ENCODE data around the gene MRPL55. TPM values are rescaled to one million over a fixed set of nuclear protein-coding genes. Genes with fewer than 3 reads are reported as not detected.
A peak's percentile ranks its signal among the peaks of the same experiment; 100 is the strongest.

Gene MRPL55
- total RNA-seq = 100 to 1,000 TPM in 1 of 4 donors, 10 to 100 TPM in 3; 23.5 to 125 (median 87.5) TPM

- no peaks in the 10 kb centered on the region for H3K27me3 ChIP-seq
- peaks cover 0 to 5% of the 10 kb centered on the region in 2 donors for H3K36me3 ChIP-seq
- peak; percentile 95 to 97 for DNase-seq
- H3K4me3 ChIP-seq (replicated peaks in 1 of 3) = peak within 1 kb of the TSS; percentile 57 to 96 (median 66)
- H3K27ac ChIP-seq = peak within 1 kb of the TSS; percentile 80 to 86 (median 83)
- peaks cover 15 to 16% of the 10 kb centered on the region in 2 donors for H3K4me1 ChIP-seq
- no peaks in the 10 kb centered on the region for H3K9me3 ChIP-seq
- WGBS, 2 donors = 1% methylated on average over 46 to 50 of the region's 66 CpGs
- intact Hi-C loops (cut with DNase I) = loop anchor here (5.0 to 10.0 kb wide), 2 partner anchors 33 to 375 kb away; partner anchors contain the start of genes GUK1, JMJD4 and SNAP47
- peak in 2 of 6 experiments; percentile 6 to 19 for TF ChIP-seq CTCF (IDR thresholded peaks at IDR 0.05)
- peak; percentile 82 to 87 for TF ChIP-seq POLR2A (IDR thresholded peaks at IDR 0.05)
Measured at GRCh38 chr1:228109073-228109961, at the start of gene MRPL55. Gene MRPL55, minus strand, starts transcription at chr1:228109299. Its CDS starts 1,039 bp downstream, at chr1:228108260.

GRCh38 chr1:228158151-228159007, 49.3 kb upstream of the MRPL55 start:
- Histone ChIP-seq H3K4me1 (peaks cover 0 to 14% of the 10 kb centered on the region in 2 donors), H3K4me3 (replicated peaks in 1 of 3) (no peak overlapping the region), H3K36me3 (no peaks in the 10 kb centered on the region), H3K9me3 (no peaks in the 10 kb centered on the region), H3K27me3 (no peaks in the 10 kb centered on the region), H3K27ac (no peak overlapping the region)
- intact Hi-C loops (cut with DNase I) = no loop called here
- WGBS, 2 donors = 29 to 42% methylated on average over 28 to 34 of the region's 98 CpGs
- DNase-seq = no peak
- no peak for TF ChIP-seq CTCF (IDR thresholded peaks at IDR 0.05)
- TF ChIP-seq POLR2A (IDR thresholded peaks at IDR 0.05) = no peak

GRCh38 chr1:228157729-228158126, 48.6 kb upstream of the MRPL55 start:
- 45 to 60% methylated on average over 15 to 38 of the region's 43 CpGs for WGBS, 2 donors
- peaks cover 0 to 13% of the 10 kb centered on the region in 2 donors for H3K4me1 ChIP-seq

GRCh38 chr1:228156941-228157728, 48.0 kb upstream of the MRPL55 start:
- no peak overlapping the region for H3K27ac ChIP-seq
- no peaks in the 10 kb centered on the region for H3K36me3 ChIP-seq
- intact Hi-C loops (cut with DNase I) = no loop called here
- no peaks in the 10 kb centered on the region for H3K27me3 ChIP-seq
- TF ChIP-seq CTCF (IDR thresholded peaks at IDR 0.05) = no peak
- TF ChIP-seq POLR2A (IDR thresholded peaks at IDR 0.05) = no peak
- peaks cover 0 to 9% of the 10 kb centered on the region in 2 donors for H3K4me1 ChIP-seq
- H3K4me3 ChIP-seq (replicated peaks in 1 of 3) = no peak overlapping the region
- H3K9me3 ChIP-seq = no peaks in the 10 kb centered on the region
- WGBS, 2 donors = 75 to 87% methylated on average over 11 to 20 of the region's 24 CpGs
- no peak for DNase-seq

More at GRCh38 chr1:228157729-228158126, 48.6 kb upstream of the MRPL55 start:
- H3K9me3 ChIP-seq = no peaks in the 10 kb centered on the region
- H3K4me3 ChIP-seq (replicated peaks in 1 of 3) = no peak overlapping the region
- no peak for DNase-seq
- TF ChIP-seq CTCF (IDR thresholded peaks at IDR 0.05) = no peak
- TF ChIP-seq POLR2A (IDR thresholded peaks at IDR 0.05) = no peak
- intact Hi-C loops (cut with DNase I) = no loop called here
- no peaks in the 10 kb centered on the region for H3K27me3 ChIP-seq
- no peak overlapping the region for H3K27ac ChIP-seq
- no peaks in the 10 kb centered on the region for H3K36me3 ChIP-seq

Data from thyroid gland (tissue), 4 donors.